Uterus (tissue), 2 donors: ENCODE results near the gene MIOS.

Experiments
- CTCF ChIP-seq, 4 experiments: fragments of 200-600 bp in 2 of 4; fragments of 450-650 bp in 2 of 4; sonication (generic) in 2 of 4; IDR thresholded peaks; one replicate each; pipeline ENCODE4 v1.5.1; 2016 to 2019; ENCODE audit warnings: antibody characterized with exemption in 4 of 4, mild to moderate bottlenecking in 2 of 4, moderate library complexity in 1 of 4
- POLR2A ChIP-seq, 2 donors: fragments of 450-650 bp; IDR thresholded peaks; one replicate each; pipeline ENCODE4 v1.6.1; 2016; ENCODE audit warnings: antibody characterized with exemption in 2 of 2, mild to moderate bottlenecking in 1 of 2, moderate library complexity in 1 of 2

- TF ChIP-seq POLR2A (IDR thresholded peaks at IDR 0.05) (no peak), CTCF (IDR thresholded peaks at IDR 0.05) (no peak)
Observed at GRCh38 chr7:7568553-7568952, 1.9 kb downstream of the MIOS start.
